ENCODE results near the gene NR1I3.

The NR1I3 gene

GRCh38 chr1:161233102-161233501 is 4.9 kb downstream of the NR1I3 start:
- Histone ChIP-seq H2AFZ (ENCODE audit: low read depth, low read length) (no peak overlapping the region), H3K4me3 (ENCODE audit: low read depth in 1 of 2, low read length in 2 of 2) (no peak overlapping the region), H3K36me3 (ENCODE audit: insufficient read depth, low read length) (peaks cover 17% of the 10 kb centered on the region), H3K9me3 (ENCODE audit: insufficient read depth, low read length, severe bottlenecking) (no peaks in the 10 kb centered on the region), H3K79me2 (ENCODE audit: insufficient read depth, low read length) (no peaks in the 10 kb centered on the region), H3K27ac (ENCODE audit: low read length) (no peak overlapping the region), H3K4me1 (ENCODE audit: insufficient read depth, low read length) (peaks cover under 1% of the 10 kb centered on the region; the same call in 1 of the 2 replicates), H4K20me1 (ENCODE audit: insufficient read depth, low read length) (0 out of 2 replicates have a peak, but pooled peaks cover 3% of the 10 kb centered on the region), H3K4me2 (ENCODE audit: insufficient read depth, low read length) (no peak overlapping the region), H3K9ac (ENCODE audit: low read depth, low read length) (no peak overlapping the region), H3K27me3 (ENCODE audit: insufficient read depth, low read length, poor library complexity) (no peaks in the 10 kb centered on the region)
- ATAC-seq (ENCODE audit: insufficient read depth, low read depth) (no peak), DNase-seq (no peak)
- TF ChIP-seq EZH2 (IDR thresholded peaks at IDR 0.05; ENCODE audit: borderline replicate concordance, low read depth, low read length, severe bottlenecking) (no peak), CTCF (IDR thresholded peaks at IDR 0.05; ENCODE audit: borderline replicate concordance, extremely low read depth, low read length, poor library complexity, severe bottlenecking) (no peak)

DNA sequence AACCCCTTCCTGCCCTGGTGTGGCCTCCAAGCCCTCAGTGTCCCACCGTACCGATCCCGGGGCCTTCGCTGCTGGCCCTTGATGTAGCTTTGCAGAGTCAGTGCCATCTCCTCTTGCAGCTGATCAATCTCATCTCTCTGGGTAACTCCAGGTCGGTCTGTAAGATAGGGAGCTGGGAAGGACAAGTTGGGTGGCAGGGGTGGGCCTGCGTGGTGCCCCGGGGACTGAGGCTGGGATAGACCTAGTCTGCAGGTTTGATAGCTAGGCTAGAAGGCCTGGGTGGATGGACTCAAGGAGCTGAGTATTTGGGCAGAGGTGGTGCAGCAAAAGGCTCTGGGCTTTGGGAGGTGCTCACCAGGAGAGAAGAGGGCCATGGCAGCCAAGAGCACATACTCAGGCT is 7.2 kb downstream of the NR1I3 start:
- ATAC-seq (ENCODE audit: insufficient read depth, low read depth), result no peak
- TF ChIP-seq CTCF (IDR thresholded peaks at IDR 0.05; ENCODE audit: borderline replicate concordance, extremely low read depth, low read length, poor library complexity, severe bottlenecking), result no peak
- TF ChIP-seq EZH2 (IDR thresholded peaks at IDR 0.05; ENCODE audit: borderline replicate concordance, low read depth, low read length, severe bottlenecking), result no peak

DNA sequence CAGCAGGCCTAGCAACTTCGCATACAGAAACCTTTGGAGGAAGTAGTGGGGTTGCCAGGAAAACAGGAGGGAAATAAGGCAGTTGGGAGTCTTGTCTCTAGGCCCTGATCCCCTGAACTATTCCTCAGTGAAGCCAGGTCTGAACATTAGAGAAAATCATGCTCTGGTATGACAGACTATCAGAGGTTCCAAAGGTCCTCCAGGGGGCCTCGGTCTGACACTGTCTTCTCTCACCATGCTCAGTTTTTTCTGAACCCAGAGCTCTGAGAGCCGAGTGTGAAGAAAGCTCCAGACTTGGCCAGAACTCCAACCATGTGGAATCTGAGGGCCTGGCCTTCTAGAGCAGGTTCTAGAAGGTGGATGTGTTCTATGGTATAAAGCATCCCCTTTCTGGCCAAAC is 8.1 kb downstream of the NR1I3 start:
- TF ChIP-seq EZH2 (IDR thresholded peaks at IDR 0.05; ENCODE audit: borderline replicate concordance, low read depth, low read length, severe bottlenecking) (no peak), CTCF (IDR thresholded peaks at IDR 0.05; ENCODE audit: borderline replicate concordance, extremely low read depth, low read length, poor library complexity, severe bottlenecking) (peak; percentile 33)
- H4K20me1 ChIP-seq (ENCODE audit: insufficient read depth, low read length), result 0 out of 2 replicates have a peak, but pooled peaks cover 3% of the 10 kb centered on the region
- H3K9ac ChIP-seq (ENCODE audit: low read depth, low read length), result no peak overlapping the region
- no peak overlapping the region for H2AFZ ChIP-seq (ENCODE audit: low read depth, low read length)
- H3K79me2 ChIP-seq (ENCODE audit: insufficient read depth, low read length), result peaks cover 13% of the 10 kb centered on the region
- no peak overlapping the region for H3K4me2 ChIP-seq (ENCODE audit: insufficient read depth, low read length)
- peaks cover 24% of the 10 kb centered on the region for H3K36me3 ChIP-seq (ENCODE audit: insufficient read depth, low read length)
- H3K4me3 ChIP-seq (ENCODE audit: low read depth in 1 of 2, low read length in 2 of 2), result no peak overlapping the region
- ATAC-seq (ENCODE audit: insufficient read depth, low read depth) (no peak), DNase-seq (no peak)
- H3K27ac ChIP-seq (ENCODE audit: low read length), result no peak overlapping the region
- H3K9me3 ChIP-seq (ENCODE audit: insufficient read depth, low read length, severe bottlenecking), result no peaks in the 10 kb centered on the region
- no peaks in the 10 kb centered on the region for H3K27me3 ChIP-seq (ENCODE audit: insufficient read depth, low read length, poor library complexity)
- H3K4me1 ChIP-seq (ENCODE audit: insufficient read depth, low read length), result peaks cover 26% of the 10 kb centered on the region

More for the DNA sequence above, 7.2 kb downstream of the NR1I3 start:
- H3K36me3 ChIP-seq (ENCODE audit: insufficient read depth, low read length), result peaks cover 24% of the 10 kb centered on the region
- H3K27ac ChIP-seq (ENCODE audit: low read length), result no peak overlapping the region
- no peak overlapping the region for H3K4me2 ChIP-seq (ENCODE audit: insufficient read depth, low read length)
- H3K4me3 ChIP-seq (ENCODE audit: low read depth in 1 of 2, low read length in 2 of 2), result no peak overlapping the region
- no peak for DNase-seq
- H4K20me1 ChIP-seq (ENCODE audit: insufficient read depth, low read length), result 0 out of 2 replicates have a peak, but pooled peaks cover 3% of the 10 kb centered on the region
- H3K27me3 ChIP-seq (ENCODE audit: insufficient read depth, low read length, poor library complexity), result no peaks in the 10 kb centered on the region
- H3K4me1 ChIP-seq (ENCODE audit: insufficient read depth, low read length), result peaks cover 19% of the 10 kb centered on the region
- H3K9ac ChIP-seq (ENCODE audit: low read depth, low read length), result no peak overlapping the region
- peaks cover 13% of the 10 kb centered on the region for H3K79me2 ChIP-seq (ENCODE audit: insufficient read depth, low read length)
- H2AFZ ChIP-seq (ENCODE audit: low read depth, low read length), result no peak overlapping the region
- H3K9me3 ChIP-seq (ENCODE audit: insufficient read depth, low read length, severe bottlenecking), result no peaks in the 10 kb centered on the region

Data from DND-41 (cell line).